Measurements from ENCODE around the gene XRCC4.

DNA sequence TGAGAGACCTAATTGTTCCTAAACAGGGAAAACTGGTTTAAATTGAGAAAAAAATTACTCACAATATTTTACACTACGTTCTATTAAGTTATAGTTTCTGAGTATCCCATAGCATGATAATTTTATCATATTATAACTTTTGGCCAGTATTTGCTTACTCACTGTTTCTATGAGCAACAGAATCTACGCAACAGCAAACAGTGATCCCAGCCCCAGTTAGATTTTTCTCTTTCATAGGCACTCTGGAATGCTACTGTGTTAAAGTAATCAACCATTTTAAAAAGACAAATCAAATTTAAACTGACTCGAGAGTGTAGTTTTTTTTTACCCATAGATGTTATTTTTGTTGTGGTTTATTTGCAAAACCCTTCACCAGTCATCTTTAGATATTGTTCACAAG, 107.2 kb downstream of the XRCC4 start:
- TF ChIP-seq SIN3A (conservative IDR thresholded peaks at IDR 0.05 in 1 of 2, IDR thresholded peaks at IDR 0.05 in 1 of 2; ENCODE audit: low read depth in 1 of 2, low read length in 2 of 2) (no peak), BRCA1 (IDR thresholded peaks at IDR 0.05; ENCODE audit: low read depth, low read length) (no peak), GABPA (IDR thresholded peaks at IDR 0.05; ENCODE audit: borderline replicate concordance, insufficient read depth, low read length) (no peak), RNF2 (IDR thresholded peaks at IDR 0.05; ENCODE audit: borderline replicate concordance, low read depth, low read length, missing control alignments, poor library complexity, severe bottlenecking) (no peak), EP300 (IDR thresholded peaks at IDR 0.05; ENCODE audit: borderline replicate concordance in 1 of 2, low read depth in 2 of 2, low read length in 2 of 2) (no peak), MAX (IDR thresholded peaks at IDR 0.05) (no peak), TAF1 (IDR thresholded peaks at IDR 0.05; ENCODE audit: low read depth, low read length) (no peak), SUZ12 (IDR thresholded peaks at IDR 0.05; ENCODE audit: low read length) (no peak), KDM1A (IDR thresholded peaks at IDR 0.05; ENCODE audit: borderline replicate concordance, low read length) (no peak), CEBPB (IDR thresholded peaks at IDR 0.05; ENCODE audit: low read depth, low read length) (no peak), HDAC2 (IDR thresholded peaks at IDR 0.05; ENCODE audit: borderline replicate concordance in 1 of 2, low read depth in 2 of 2, low read length in 2 of 2) (no peak), RFX5 (IDR thresholded peaks at IDR 0.05; ENCODE audit: borderline replicate concordance, low read depth, low read length) (no peak)
- TF ChIP-seq, protein P1, sequence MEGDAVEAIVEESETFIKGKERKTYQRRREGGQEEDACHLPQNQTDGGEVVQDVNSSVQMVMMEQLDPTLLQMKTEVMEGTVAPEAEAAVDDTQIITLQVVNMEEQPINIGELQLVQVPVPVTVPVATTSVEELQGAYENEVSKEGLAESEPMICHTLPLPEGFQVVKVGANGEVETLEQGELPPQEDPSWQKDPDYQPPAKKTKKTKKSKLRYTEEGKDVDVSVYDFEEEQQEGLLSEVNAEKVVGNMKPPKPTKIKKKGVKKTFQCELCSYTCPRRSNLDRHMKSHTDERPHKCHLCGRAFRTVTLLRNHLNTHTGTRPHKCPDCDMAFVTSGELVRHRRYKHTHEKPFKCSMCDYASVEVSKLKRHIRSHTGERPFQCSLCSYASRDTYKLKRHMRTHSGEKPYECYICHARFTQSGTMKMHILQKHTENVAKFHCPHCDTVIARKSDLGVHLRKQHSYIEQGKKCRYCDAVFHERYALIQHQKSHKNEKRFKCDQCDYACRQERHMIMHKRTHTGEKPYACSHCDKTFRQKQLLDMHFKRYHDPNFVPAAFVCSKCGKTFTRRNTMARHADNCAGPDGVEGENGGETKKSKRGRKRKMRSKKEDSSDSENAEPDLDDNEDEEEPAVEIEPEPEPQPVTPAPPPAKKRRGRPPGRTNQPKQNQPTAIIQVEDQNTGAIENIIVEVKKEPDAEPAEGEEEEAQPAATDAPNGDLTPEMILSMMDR (IDR thresholded peaks at IDR 0.05; ENCODE audit: control extremely low read depth in 1 of 3, insufficient read depth in 1 of 3, low read depth in 1 of 3, low read length in 3 of 3), result no peak
